Measurements from ENCODE around the gene CARD11.
"Not testable (repeated sequence)": the region's sequence is repeated elsewhere in the genome, so short reads cannot be mapped to it uniquely, and the experiment has no call there.

CARD11 gene

GRCh38 chr7:2965301-2965700 lies 78.4 kb downstream of the CARD11 start:
- TF ChIP-seq CTCF (IDR thresholded peaks at IDR 0.05; ENCODE audit: control insufficient read depth, extremely low read depth, insufficient read depth), result no peak
- no peak for DNase-seq (ENCODE audit: low read depth)
- H3K4me3 ChIP-seq (ENCODE audit: low read depth, low read length), result no peak overlapping the region

- DNase-seq (ENCODE audit: low read depth), result no peak
- no peak overlapping the region for H3K4me3 ChIP-seq (ENCODE audit: low read depth, low read length)
- no peak for TF ChIP-seq CTCF (IDR thresholded peaks at IDR 0.05; ENCODE audit: control insufficient read depth, extremely low read depth, insufficient read depth)
These were observed 79.5 kb downstream of the CARD11 start for GRCh38 chr7:2964208-2964607.

- no peak for DNase-seq (ENCODE audit: low read depth)
- no peak overlapping the region for H3K4me3 ChIP-seq (ENCODE audit: low read depth, low read length)
- no peak for TF ChIP-seq CTCF (IDR thresholded peaks at IDR 0.05; ENCODE audit: control insufficient read depth, extremely low read depth, insufficient read depth)
These were observed 80.8 kb downstream of the CARD11 start for GRCh38 chr7:2962865-2963264.

- TF ChIP-seq CTCF (IDR thresholded peaks at IDR 0.05; ENCODE audit: control insufficient read depth, extremely low read depth, insufficient read depth), result no peak
- no peak overlapping the region for H3K4me3 ChIP-seq (ENCODE audit: low read depth, low read length)
- DNase-seq (ENCODE audit: low read depth), result no peak
These were observed 83.7 kb downstream of the CARD11 start for GRCh38 chr7:2959828-2960599.

GRCh38 chr7:2959103-2959680 lies 84.5 kb downstream of the CARD11 start:
- no peak overlapping the region for H3K4me3 ChIP-seq (ENCODE audit: low read depth, low read length)
- DNase-seq (ENCODE audit: low read depth), result no peak
- TF ChIP-seq CTCF (IDR thresholded peaks at IDR 0.05; ENCODE audit: control insufficient read depth, extremely low read depth, insufficient read depth), result no peak

- no peak for TF ChIP-seq CTCF (IDR thresholded peaks at IDR 0.05; ENCODE audit: control insufficient read depth, extremely low read depth, insufficient read depth)
- DNase-seq (ENCODE audit: low read depth), result no peak
- H3K4me3 ChIP-seq (ENCODE audit: low read depth, low read length), result no peak overlapping the region
These were observed 85.1 kb downstream of the CARD11 start for GRCh38 chr7:2958416-2959102.

- not testable (repeated sequence) for DNase-seq (ENCODE audit: low read depth); H3K4me3 ChIP-seq (ENCODE audit: low read depth, low read length)
These were observed 86.3 kb downstream of the CARD11 start for GRCh38 chr7:2957369-2957727.

Measured in LNCaP clone FGC (cell line).